Neural crest cell (in vitro differentiated cells): ENCODE results near the gene SPOCK1. TPM values are rescaled to one million over a fixed set of nuclear protein-coding genes. Genes with fewer than 3 reads are reported as not detected.

Source experiments
- DNase-seq: peaks from one replicate; pipeline ENCODE4 v3.0.0; 2021; ENCODE audit warnings: low read depth, mixed read lengths, low spot score
- H3K27ac Mint-ChIP-seq: one replicate; pipeline ENCODE4 v1.8.0; 2021; ENCODE audit warnings: mild to moderate bottlenecking, mixed read lengths; ENCODE audit not compliant: unreplicated experiment
- H3K27me3 Mint-ChIP-seq: 2 replicates; pipeline ENCODE4 v1.8.0; 2021; ENCODE audit warnings: low read depth, mild to moderate bottlenecking, mixed read lengths
- H3K36me3 Mint-ChIP-seq: 2 replicates; pipeline ENCODE4 v1.8.0; 2021; ENCODE audit warnings: low read depth, mild to moderate bottlenecking, mixed read lengths
- H3K4me1 Mint-ChIP-seq: 2 replicates; pipeline ENCODE4 v1.8.0; 2021; ENCODE audit warnings: mixed read lengths
- H3K4me3 Mint-ChIP-seq: one replicate; pipeline ENCODE4 v1.8.0; 2021; ENCODE audit warnings: mild to moderate bottlenecking, mixed read lengths
- H3K9me3 Mint-ChIP-seq: 2 replicates; pipeline ENCODE4 v1.8.0; 2021; ENCODE audit warnings: mixed read lengths
- CTCF ChIP-seq: fragments of 200-600 bp; sonication (generic); conservative IDR thresholded peaks from 2 replicates; pipeline ENCODE4 v1.5.0; 2021; ENCODE audit warnings: antibody characterized with exemption, mild to moderate bottlenecking
- total RNA-seq: library from RNA; stranded (reverse); gene quantifications from 2 replicates; pipeline ENCODE4 v1.2.1, GENCODE V29; 2021

SPOCK1 gene
- total RNA-seq, 1 donor from 2014 or later: 89.7 TPM

GRCh38 chr5:137014731-137015130 lies 484.4 kb downstream of the SPOCK1 start:
- Mint-ChIP-seq H3K4me1 (no peaks in the 10 kb centered on the region), H3K36me3 (no peaks in the 10 kb centered on the region), H3K27ac (no peak overlapping the region), H3K9me3 (no peaks in the 10 kb centered on the region), H3K4me3 (no peak overlapping the region), H3K27me3 (no peaks in the 10 kb centered on the region)
- no peak for TF ChIP-seq CTCF
- DNase-seq: no peak

GRCh38 chr5:137010226-137010625 lies 488.9 kb downstream of the SPOCK1 start:
- H3K4me1 Mint-ChIP-seq: no peaks in the 10 kb centered on the region
- H3K36me3 Mint-ChIP-seq: no peaks in the 10 kb centered on the region
- no peak overlapping the region for H3K27ac Mint-ChIP-seq
- H3K9me3 Mint-ChIP-seq: peaks cover 3% of the 10 kb centered on the region
- no peak overlapping the region for H3K4me3 Mint-ChIP-seq
- no peak for TF ChIP-seq CTCF
- DNase-seq: no peak
- H3K27me3 Mint-ChIP-seq: peaks cover 5% of the 10 kb centered on the region

GRCh38 chr5:137004279-137004678 lies 494.8 kb downstream of the SPOCK1 start:
- H3K36me3 Mint-ChIP-seq: no peaks in the 10 kb centered on the region
- H3K27me3 Mint-ChIP-seq: peaks cover 5% of the 10 kb centered on the region
- TF ChIP-seq CTCF: no peak
- DNase-seq: no peak
- no peak overlapping the region for H3K27ac Mint-ChIP-seq
- no peak overlapping the region for H3K4me3 Mint-ChIP-seq
- H3K9me3 Mint-ChIP-seq: peaks cover 3% of the 10 kb centered on the region
- peaks cover 8% of the 10 kb centered on the region for H3K4me1 Mint-ChIP-seq

- DNase-seq: no peak
- peaks cover 2% of the 10 kb centered on the region for H3K27me3 Mint-ChIP-seq
- peaks cover 14% of the 10 kb centered on the region for H3K4me1 Mint-ChIP-seq
- peaks cover 5% of the 10 kb centered on the region for H3K9me3 Mint-ChIP-seq
- H3K36me3 Mint-ChIP-seq: no peaks in the 10 kb centered on the region
- no peak for TF ChIP-seq CTCF
- no peak overlapping the region for H3K4me3 Mint-ChIP-seq
- H3K27ac Mint-ChIP-seq: no peak overlapping the region
These were observed 498.0 kb downstream of the SPOCK1 start for GRCh38 chr5:137001026-137001569.

- no peak for DNase-seq
- Mint-ChIP-seq H3K9me3 (peaks cover 3% of the 10 kb centered on the region), H3K27ac (no peak overlapping the region), H3K4me1 (peaks cover 14% of the 10 kb centered on the region), H3K4me3 (no peak overlapping the region), H3K36me3 (no peaks in the 10 kb centered on the region), H3K27me3 (peaks cover 2% of the 10 kb centered on the region)
- no peak for TF ChIP-seq CTCF
These were observed 499.3 kb downstream of the SPOCK1 start for GRCh38 chr5:136999787-137000186.
